IPS-NIHi11 (cell line): ENCODE measurements around the gene WIPF2.

Experiments
- DNase-seq: peaks from one replicate; pipeline ENCODE4 v3.0.0; 2012; ENCODE audit warnings: mixed read lengths, low spot score

The WIPF2 gene, protein sequence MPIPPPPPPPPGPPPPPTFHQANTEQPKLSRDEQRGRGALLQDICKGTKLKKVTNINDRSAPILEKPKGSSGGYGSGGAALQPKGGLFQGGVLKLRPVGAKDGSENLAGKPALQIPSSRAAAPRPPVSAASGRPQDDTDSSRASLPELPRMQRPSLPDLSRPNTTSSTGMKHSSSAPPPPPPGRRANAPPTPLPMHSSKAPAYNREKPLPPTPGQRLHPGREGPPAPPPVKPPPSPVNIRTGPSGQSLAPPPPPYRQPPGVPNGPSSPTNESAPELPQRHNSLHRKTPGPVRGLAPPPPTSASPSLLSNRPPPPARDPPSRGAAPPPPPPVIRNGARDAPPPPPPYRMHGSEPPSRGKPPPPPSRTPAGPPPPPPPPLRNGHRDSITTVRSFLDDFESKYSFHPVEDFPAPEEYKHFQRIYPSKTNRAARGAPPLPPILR

DNA sequence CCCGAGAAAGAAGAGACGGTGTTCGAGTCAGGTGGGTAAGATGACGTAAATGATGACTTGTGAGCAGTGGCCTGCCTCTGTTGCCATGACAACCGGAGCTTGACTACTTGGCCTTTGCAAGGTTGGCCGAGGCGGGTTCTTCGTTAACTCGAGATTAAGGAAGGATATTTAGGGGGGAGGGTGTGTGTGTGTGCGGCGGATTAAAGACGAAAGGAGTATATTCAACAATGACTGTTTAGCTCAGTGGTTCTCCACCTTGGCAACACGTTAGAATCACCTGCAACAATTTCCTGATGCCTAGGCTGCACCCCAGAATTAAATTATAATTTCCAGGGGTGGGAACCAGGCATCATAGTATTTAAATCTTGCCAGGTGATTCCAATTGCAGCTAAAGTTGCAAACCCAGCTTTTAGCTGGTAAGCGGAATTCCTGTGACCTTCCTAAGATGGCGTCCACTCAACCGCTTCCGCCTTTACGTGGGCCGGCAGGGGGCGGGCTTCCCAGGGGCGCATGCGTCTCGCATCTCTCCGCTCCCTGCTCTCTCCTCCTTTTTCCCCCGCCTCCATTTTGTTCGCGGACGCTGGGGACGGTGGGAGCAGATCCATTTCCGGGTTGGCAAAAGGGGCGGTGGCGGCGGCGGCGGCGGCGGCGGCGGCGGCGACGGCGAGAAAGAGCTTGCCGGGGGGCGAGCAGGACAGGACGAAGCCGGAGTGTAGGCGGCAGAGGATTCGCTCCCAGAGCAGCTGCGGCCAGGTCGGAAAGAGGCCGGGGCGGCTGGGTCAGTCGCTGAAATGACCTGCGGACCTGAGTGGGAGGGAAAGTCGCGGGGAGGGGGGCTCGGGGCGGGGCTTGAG, at the start of gene WIPF2:
TSS of gene WIPF2 (plus strand) at position 565 of the 854 bp plus-strand sequence. CDS start 37,156 bp downstream, outside the sequence.
- peak; percentile 96 for DNase-seq

DNA sequence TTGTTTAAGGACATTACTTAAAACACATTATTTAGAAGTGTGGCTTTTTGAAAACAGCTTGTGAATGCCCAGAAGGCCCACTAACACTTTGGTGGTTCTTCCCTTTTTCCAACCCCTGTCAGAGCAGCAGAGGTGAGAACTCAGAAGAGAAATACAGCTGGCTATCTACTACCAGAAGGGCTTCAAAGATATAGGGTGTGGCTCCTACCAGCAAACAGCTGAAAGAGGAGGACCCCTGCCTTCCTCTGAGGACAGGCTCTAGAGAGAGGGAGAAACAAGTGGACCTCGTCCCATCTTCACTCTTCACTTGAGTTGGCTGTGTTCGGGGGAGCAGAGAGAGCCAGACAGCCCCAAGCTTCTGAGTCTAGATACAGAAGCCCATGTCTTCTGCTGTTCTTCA, 48.8 kb upstream of the WIPF2 start:
- no peak for DNase-seq

DNA sequence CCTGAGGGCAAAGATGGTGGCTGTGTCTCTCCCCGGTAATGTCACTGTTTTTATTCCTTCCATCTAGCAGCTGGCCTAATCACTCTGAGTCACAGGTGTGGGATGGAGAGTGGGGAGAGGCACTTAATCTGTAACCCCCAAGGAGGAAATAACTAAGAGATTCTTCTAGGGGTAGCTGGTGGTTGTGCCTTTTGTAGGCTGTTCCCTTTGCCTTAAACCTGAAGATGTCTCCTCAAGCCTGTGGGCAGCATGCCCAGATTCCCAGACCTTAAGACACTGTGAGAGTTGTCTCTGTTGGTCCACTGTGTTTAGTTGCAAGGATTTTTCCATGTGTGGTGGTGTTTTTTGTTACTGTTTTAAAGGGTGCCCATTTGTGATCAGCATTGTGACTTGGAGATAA, 47.4 kb upstream of the WIPF2 start:
- DNase-seq = no peak

DNA sequence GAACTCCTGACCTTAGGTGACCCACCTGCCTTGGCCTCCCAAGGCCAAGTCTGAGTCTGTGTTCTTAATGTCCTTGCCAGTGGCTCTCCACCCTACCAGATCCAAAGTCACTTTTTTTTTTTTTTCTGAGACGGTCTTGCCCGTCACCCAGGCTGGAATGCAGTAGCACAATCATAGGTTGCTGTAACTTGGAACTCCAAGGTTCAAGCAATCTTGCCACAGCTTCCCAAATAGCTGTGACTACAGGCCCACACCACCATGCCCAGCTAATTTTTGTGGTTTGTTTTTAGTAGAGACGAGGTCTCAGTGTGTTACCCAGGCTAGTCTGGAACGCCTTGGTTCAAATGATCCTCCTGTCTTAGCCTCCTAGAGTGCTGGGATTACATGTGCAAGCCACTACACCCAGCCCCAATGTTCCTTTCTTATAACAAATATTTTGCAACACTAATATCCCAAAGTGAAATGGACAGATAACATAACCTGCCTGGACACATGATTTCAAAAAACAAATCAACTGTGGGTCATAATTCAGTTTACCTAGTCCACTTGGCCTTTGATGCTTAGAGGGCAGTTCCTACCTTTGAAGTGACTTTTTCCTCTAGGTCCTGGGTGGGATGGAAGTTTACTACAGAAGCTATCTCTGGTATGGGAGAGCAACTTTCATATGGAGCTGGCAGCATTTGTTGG, 45.9 kb upstream of the WIPF2 start:
- DNase-seq = no peak

DNA sequence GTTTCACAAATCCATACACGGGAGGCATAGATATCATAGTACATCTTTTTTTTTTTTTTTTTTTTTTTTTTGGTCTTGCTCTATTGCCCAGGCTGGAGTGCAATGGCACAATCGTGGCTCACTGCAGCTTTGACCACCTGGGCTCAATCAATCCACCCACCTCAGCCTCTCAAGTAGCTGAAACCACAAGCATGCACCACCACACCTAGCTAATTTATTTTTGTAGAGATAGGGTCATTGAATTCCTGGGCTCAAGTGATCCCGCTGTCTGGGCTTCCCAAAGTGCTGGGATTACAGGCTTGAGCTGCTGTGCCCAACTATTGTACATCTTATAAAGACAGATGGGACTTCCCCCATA, 45.3 kb upstream of the WIPF2 start:
- DNase-seq = no peak

DNA sequence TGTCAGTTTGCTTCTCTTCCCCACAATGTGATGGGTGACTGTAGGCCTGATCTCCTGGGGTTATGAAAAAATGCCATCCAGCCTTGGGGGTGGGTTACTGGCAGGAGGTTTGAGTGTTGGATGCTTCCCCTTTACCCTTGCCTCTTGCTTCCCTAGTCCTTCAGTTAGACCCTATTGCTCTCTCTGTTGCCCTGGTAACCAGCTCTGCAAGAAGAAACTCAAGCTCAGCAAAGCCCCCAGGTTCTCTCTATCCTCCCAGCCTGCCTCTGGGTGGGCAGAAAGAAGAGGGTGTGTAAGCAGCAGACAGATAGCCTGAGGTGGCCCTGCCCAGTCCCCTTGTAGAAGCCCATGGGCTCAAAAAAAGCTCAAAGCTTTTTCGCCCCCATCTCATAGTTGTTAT, 44.6 kb upstream of the WIPF2 start:
- DNase-seq = no peak

DNA sequence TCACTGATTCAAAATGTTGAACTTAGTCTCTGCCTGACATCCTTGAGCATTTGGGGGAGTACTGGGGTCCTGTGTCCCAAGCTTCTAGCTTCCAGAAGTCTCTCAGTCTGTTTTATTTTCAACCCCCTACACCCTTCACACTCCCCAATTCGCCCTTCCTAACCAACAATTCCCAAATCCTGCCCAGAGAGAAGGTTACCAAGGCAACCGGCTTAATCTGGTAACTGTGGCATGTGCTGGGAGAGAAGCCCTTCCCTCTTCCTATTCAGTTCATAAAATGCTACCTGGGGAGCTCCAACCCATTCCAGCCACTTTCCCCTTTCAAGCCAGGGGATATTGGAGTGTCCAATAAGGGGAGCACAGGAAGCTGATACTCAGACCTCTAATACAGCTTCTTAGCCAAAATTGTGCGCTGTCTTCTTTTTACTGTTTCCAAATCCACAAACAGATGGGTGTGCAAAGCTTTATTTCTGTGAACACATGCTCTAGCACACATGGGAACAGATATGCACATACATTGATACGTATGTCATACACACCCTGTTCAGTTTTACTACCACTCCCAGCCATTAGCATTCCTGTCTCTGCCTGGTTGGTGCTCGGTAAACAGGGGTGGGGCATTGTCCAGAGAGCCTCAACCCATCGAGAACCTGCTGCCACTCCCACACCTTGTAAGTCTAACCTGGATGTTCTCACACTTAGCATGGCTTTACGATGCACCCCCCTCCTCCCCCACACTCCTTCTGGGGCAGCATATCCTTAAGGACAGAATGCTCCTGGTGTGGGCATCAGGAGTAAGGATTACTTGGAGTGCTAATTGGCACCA, 43.0 kb upstream of the WIPF2 start:
- DNase-seq = no peak

DNA sequence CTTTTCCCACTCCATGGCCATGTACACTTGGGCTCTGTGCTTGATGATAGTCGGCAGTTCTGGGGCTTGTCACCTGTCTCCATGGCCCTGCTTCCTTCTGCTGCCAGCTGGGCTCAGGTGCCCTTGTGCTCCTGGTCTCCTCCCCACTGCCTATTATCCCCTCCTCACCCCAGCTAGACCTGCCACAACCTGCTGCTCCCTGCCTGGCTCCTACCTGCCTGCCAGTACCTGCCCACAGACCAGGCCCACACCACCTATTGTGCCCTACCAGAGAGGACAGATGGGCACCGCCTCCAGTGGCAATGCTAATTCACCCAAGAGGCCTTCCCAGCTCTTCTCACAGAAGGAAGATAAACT, 42.4 kb upstream of the WIPF2 start:
- DNase-seq = no peak

DNA sequence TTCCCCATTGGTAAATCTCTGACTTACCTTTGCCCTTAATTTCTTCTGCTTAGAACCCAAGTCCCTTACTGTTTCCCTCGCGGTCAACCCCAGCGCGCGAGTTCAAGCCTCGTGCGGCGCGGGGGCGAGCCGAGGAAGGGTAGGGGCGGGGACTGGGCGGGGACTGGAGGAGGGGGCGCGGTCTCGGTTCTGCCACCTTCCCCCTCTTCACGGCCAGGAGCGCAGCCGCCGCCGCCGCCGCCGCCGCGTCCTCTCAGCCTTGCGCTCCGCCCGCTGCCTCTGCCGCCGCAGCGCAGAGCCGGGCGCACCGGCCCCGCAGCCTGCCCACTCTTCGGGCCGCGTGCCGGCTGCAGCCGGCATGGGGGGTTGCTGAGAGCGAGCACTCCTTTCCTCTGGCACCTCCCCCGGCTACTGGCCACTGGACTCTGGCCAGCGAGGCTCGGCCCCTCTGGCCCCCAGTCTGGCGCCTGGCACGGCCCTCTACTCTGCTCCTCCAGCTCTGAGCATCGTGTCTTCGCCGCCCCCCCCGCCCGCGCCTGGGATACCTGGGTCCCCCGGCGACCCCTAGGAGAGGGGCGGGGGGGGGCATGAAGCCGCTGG, 41.7 kb upstream of the WIPF2 start, which contains the start of gene RAPGEFL1:
TSS of gene RAPGEFL1 (plus strand) at position 196 of the 600 bp plus-strand sequence. CDS start at position 588, 392 bp downstream.
- DNase-seq = peak; percentile 95

DNA sequence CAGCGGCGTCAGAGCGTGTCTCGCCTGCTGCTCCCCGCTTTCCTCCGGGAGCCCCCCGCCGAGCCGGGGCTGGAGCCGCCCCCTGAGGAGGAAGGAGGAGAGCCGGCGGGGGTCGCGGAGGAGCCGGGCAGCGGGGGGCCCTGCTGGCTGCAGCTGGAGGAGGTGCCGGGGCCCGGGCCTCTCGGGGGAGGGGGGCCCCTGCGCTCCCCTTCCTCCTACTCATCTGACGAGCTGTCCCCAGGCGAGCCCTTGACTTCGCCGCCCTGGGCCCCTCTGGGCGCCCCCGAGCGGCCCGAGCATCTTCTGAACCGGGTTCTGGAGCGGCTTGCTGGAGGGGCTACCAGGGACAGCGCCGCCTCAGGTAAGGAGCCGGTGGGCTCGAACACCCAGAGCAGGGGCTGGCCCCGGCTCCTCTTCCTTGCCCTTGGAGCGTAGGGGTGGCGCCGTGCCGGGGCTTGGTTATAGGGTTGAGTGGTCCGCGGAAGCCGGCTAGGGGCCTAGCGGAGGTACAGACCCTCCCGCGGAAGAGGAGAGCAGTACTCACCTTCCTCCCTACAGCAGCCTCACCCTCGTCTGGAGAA, 41.0 kb upstream of the WIPF2 start:
- peak; percentile 71 for DNase-seq

DNA sequence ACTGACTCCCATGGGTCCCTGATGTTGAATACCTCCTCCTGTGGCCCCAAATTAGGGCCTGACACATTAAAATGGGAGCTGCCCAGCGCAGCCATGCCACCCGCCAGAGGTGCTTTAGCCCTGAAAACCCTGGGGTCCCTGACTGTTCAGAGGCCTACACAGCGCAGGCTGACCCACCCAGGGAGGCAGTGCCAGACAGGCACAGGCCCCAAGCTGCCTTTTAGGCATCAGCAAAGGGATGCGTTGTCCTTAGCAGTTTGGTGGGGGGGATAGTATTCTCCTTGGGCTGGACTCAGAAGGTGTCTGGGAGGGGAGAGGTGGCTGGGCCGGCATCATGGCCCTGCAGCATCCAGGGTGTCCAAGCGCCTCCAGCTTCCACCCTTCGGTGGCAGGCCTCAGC, 40.4 kb upstream of the WIPF2 start:
- no peak for DNase-seq

DNA sequence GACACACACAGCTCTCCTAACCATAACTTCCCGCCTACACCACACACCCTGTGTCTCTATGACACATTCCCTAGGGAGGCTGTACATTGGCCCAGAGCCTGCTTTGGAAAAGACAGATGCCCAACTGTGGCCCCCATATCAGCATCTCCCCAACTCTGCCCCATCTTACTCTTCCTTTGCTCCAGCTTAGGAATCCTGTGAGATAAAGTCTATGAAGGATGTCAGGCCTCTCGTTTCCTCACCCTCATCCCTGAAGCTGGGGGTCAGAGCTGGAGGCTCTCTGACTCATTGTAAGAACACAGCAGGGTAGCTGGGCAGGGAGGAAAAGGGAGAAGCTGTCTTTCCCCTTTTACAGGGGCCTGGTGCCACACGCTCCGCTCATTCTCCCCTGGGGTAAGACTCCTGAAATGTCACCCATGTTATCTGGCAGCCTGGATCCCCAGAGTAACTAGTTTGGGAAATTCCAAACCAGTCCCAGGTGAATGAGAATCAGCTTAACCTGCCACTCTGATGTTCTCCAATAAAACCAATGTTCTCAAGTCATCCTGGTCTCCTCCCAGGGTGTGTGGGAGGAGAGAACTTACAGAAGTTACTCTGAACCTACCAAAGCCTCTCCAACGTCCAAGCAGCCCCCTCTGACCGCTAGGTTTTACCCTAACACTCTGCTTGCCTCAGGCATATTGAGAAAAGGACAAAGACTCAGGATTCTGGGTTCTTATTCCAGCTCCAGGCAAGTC, 39.0 kb upstream of the WIPF2 start:
- DNase-seq = no peak

DNA sequence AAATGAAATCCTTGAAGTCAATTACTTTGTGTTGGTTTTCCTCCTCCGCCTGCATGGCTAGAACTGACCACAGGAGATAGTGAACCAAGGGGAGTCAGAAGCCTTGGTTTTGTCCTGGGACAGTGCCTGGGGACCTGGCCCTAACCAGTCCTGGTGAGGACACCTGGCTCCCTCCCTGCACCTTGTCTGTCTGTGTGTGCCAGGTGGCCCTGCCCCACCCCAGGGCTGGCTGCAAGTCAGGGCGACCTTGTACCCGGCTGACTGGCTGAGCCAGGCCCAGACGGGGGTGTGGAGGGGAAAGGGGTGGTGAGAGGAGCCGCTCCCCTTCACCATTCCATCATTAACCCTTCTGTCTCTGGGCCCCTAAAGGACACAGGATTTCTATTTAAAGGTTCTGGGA, 38.4 kb upstream of the WIPF2 start:
- no peak for DNase-seq

DNA sequence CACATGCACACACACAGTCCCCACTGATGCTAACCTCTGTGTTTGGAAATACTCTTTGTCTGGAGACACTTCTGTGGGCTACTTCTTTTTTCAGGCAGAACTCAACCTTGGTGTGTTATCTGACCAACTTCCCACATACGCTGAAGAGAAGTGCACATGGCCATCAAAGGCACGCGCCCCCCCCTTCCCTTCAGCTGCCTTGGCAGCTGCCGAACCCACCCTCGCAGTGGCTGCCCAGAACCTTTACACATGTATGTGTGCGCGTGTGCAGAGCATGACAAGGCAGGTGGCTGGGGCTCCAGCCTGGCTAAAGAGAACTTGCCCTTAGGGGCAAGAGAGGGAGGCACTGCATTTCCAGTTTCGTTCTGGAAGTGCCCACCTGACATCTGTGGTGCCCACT, 37.9 kb upstream of the WIPF2 start:
- no peak for DNase-seq

DNA sequence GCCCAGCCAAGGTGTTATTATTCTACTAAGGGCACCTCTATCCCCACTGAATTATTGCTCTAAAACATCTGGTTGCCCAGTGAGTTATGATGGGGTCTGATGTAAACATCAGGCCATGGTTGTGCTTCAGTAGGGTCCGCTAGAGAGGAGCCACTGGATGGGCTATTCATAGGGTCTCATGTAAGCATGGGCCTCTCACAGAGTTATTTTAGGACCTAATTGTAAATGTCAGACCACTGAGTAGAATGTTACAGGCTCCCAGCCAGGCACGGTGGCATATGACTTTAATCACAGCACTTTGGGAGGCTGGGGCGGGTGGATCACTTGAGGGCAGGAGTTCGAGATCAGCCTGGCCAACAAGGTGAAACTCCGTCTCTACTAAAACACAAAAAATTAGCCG, 36.5 kb upstream of the WIPF2 start:
- no peak for DNase-seq

DNA sequence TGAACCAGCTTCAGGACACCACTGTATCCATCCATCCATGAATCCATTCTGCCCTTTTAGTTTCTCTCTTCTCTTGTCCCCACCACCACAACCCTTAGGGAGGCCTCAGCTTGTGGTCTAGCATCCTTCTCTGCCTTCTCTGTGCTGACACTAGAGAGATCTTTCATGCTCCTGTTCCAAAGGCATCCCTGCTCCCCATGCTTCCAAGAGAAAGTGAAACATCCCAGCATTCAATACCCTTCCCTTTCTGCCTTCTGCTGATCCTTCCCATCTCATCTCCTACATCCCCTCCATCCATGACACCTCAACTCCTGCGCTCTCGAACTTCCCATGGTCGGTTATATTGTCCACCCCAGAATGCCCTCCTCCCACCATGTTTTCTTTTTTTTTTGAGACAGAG, 31.9 kb upstream of the WIPF2 start:
- DNase-seq = no peak

DNA sequence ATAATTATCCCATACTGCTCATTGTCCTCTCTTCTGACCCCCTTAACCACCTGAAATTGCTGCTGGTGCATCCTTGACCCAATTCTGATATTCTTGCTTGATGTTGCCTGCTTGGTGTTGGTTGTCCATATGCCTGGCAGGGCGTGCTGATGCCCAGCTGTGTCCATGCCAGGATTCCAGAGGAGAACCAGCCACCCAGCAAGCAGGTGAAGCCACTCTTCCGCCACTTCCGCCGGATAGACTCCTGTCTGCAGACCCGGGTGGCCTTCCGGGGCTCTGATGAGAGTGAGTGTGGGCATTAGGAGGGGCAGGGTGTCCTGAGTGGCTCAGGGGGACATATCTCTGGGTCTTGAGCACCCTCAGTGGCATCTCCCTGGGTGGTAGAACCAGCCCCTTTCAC, 30.4 kb upstream of the WIPF2 start:
- no peak for DNase-seq

DNA sequence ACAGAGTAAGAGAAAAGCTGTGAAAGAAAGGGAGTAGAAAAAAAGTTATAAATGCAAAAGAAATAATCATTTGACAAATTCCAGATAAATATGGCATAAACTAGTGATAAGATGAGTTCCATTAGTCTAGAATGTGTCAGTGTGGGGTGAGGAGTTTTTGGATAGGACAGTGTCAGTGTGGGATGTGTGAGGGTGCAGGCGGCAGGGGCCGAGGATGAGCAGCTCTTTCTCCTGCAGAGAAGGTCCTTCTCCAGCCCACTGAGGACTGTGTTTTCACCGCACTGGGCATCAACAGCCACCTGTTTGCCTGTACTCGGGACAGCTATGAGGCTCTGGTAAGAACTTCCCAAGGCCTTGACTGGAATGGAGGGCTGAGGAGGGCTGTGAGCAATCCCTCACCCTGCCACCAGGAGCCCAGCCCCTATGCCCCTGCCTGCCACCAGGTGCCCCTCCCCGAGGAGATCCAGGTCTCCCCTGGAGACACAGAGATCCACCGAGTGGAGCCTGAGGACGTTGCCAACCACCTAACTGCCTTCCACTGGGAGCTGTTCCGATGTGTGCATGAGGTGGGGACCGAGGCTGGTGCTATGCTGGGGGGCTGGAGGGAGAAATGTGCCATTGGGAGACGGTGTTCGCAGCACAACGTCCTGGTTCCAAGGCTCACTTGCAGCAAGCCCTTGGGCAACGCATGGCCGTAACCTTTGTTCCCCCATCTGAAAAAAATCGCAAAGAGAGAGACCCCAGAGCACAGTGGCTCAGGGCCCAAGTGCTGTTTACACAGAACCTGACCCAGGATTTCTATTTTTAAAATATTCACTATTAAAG, 28.7 kb upstream of the WIPF2 start:
- DNase-seq = peak; percentile 80
